Left renal cortex interstitium (tissue), 4 donors: ENCODE data around the gene ABLIM1. TPM values are rescaled to one million over a fixed set of nuclear protein-coding genes. Genes with fewer than 3 reads are reported as not detected.
A peak's percentile ranks its signal among the peaks of the same experiment; 100 is the strongest.

ENCODE experiments used
- DNase-seq, 4 donors: peaks; one replicate each; pipeline ENCODE4 v3.0.0-alpha.2; 2013; ENCODE audit warnings: low read depth in 4 of 4, low spot score in 2 of 4, missing footprints in 1 of 4
- polyA plus RNA-seq, 4 donors: library from polyadenylated mRNA; unstranded; fragments of 120-200 nt; gene quantifications; one replicate each; pipeline ENCODE4 v1.2.1, GENCODE V29; 2013; ENCODE audit not compliant: insufficient read length in 4 of 4

The ABLIM1 gene
- polyA plus RNA-seq, 4 donors = 85.7 to 118 (median 95.5) TPM

DNA sequence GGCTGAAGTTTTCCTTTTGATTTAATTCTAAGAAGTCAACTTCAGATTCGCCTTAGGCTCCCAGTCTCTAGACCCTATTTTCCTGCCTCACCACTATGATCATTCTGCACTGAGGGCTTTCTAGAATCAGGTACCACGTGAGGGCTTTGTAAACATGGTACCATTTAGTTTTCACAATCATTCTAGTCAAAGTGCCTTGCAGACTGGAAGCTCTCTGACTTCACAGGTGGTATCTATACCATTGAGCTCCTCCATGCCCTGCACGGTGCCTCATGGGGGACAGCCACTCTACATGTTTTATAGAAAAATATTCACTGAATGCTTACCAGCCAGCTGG, 106.5 kb downstream of the ABLIM1 start:
- DNase-seq = no peak

DNA sequence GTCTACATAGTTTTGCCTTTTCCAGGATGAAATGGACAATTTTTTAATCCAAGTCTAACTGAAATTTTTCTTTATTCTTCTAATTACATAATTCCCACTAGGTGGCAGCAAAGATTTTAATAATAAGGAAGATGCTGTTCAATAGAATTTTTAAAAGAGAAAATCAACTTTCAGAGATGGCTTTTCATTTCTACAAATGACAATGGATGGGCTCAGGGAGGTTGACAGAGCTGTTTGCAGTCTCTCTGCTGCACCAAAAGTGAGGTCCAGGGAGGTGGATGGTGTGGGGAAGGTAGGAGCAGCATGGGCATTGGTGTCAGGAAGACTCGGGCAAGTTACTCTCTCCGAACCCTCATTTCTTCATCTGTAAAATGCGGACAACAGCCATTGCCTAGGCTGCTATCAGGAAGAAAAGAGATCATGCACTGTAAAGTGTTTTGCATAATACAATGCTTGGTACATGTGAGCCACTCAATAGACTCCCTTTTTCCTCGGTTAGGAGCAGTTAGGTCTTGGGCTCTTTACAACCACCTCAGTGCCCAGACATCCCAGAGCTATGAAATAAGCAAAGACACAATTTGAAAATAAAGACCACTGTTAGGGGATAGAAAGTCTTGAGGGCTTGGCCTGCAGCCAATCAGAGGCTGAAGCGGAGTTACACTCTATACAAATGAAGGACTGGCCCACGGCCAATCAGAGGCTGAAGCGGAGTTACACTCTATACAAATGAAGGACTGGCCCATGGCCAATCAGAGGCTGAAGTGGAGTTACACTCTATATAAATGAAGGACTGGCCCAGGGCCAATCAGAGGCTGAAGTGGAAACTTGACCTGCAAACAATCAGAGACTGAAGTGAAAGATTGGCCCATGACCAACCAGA, 107.1 kb downstream of the ABLIM1 start:
- peak in 3 of 4 donors; percentile 24 to 29 (median 26) for DNase-seq

DNA sequence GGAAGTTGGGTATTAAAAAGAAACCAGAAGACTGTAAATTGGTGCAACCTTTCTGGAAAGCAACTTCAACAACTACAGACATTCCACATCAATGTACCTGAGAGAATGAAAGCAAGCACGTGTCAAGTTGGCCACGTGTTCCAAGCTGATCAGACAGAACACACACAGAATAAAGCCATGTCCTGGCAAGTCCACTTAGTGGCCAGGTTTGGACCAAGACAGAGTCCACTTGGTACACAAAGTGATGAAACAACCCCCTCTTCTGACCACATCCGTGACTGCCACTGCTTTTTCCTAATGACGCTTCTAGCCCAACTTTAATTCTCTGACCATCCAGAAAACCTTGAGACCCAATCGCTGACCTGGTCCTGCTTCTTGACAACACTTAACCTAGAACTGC, 109.4 kb downstream of the ABLIM1 start:
- no peak for DNase-seq

DNA sequence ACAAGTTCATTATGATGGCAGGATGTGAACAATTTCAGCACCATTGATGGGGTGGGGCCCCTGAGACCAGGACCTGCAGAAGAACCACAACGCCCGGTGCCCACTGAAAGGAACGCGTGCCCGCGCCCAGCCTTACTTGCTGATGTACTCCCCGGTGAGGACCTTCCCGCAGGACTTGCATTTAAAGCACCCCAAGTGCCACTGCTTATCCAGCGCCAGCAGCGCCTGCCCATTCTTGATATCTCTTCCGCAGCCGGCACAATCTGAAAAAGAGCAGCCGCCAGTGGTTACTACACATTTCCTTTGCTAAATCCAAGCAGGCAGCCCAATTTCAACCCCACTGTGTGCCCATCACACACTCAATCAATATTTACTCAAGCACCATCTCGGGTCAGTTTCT, 110.6 kb downstream of the ABLIM1 start:
- no peak for DNase-seq

DNA sequence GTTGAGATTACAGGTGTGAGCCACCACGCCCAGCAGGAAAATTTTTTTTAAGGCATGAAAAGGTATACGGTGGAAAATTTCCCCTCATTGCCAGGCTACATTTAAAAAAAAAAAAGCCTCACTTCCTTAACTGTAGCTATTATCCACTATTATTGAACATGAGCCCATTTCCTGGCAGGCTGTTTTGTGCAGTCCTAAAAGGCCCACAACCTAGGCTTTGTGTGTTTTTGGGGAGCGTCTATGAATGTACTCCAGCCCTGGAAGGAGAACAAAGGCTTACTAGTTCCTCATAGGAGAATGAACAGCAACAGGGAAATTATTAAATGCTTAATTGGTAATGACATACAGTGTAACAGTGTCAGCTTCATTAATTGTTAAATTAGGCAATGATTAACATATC, 111.0 kb downstream of the ABLIM1 start:
- no peak for DNase-seq

DNA sequence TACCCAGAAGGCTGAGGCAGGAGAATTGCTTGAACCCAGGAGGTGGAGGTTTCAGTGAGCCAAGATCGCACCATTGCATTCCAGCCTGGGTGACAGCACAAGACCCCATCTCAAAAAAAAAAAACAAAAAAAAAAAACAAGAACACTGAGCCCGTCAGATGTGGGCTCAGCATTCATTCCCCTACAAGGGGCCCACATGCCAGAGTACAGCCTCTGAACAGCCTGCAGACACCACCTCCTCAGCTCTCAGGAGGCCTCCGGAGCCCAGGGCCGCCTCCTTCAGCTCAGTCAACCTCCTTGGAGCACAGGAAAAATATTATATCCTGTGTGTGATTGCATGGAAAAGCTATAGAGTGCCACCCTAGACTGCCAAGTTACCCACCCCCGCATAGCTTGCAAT, 112.3 kb downstream of the ABLIM1 start:
- no peak for DNase-seq

DNA sequence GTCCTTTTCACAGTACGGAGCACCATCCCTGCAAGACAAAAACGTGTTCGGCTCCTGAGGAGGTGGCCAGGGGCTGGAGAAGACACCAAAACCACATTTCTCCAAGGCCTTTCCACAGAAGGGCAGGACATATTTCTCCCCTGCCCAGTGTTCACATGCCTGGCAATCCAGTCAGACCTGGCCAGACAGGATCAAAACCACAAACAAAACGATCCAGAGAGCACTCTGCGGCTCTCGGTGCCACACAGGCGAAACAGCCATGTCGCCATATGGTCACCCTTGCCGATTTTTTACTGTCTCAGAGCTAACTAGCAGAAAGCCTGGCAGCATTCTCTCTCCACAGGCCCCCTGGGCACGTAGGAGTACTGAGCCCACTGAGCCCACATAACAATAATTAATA, 113.0 kb downstream of the ABLIM1 start:
- no peak for DNase-seq

DNA sequence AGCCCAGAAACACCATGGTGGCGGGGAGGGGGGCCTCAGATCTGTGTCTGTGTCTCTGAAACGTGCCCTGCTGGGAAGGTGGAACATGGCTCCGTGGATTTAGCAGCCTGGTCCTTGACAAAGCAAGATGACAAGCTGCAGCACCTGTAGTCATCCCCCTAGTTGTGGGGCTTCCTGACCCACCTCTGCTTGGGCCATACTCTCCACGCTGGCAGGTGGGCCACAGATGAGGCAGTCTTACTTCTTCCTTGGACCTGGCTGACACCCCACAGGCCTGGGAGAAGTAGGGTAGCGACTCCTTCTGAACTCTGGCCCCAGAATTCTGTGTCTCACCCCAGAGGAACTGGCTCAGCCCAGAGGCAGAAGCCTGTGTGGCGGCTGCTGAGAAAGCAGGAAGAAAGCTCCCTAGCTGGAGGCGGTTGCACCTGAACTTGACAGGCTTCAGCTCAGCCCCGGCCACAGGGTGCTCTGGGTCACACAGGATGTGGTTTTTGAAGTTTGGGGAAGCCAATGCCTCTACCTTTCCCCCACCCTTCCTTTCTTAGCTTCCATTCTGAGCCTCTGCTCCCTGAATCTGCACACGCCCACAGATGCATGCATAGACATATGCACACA, 113.9 kb downstream of the ABLIM1 start:
- no peak for DNase-seq

DNA sequence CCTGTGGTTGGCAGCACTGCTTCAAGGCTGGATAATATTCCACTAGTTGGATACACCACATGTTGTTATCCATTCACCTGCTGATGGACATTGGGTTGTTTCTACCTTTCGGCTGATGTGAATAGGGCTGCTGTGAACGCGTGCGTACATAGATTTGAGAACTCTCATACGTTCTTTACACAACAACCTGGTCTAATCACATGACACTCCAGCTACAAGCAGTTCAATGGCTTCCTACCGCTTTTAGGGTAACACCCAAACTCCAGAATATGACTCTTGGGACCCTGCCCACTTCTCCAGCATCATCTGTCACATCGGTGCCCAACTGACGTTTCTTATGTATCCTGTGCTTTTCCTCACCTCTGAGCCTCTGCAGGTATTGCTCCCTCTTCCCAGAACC, 114.6 kb downstream of the ABLIM1 start:
- no peak for DNase-seq

DNA sequence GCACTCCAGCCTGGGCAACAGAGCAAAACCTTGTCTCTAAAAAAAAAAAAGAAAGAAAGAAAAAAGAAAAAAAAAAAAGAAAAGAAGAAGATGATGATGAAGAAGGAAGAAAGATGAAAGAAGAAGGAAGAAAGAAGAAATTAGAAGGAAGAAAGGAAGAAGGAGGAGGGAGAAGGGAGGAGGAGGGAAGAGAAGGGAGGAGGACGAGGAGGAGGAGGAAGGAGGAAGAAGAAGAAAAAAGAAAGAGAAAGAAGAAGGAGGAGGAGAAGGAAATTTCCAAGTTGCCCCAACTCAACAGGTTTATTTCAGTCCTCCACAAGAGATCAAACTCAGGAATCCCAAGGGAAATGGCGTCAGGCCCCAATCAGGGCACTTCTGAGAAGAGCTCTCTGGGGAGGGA, 115.7 kb downstream of the ABLIM1 start:
- DNase-seq = no peak

DNA sequence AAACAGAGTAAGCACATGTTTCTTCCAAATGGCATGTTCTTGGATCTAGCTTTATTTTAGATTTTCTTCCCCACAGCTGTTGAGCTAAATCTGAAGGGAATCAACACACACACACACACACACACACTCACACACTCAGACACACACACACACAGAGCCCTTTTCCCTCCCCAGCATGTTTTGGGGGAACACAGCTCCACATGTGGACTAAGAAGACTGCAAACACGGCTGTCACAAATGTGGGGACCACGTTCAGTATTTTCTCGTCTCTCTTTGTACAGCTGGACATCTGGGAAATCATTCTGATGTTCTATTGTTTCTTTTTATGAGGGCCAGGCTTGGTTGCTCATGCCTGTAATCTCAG, 116.3 kb downstream of the ABLIM1 start:
- no peak for DNase-seq

DNA sequence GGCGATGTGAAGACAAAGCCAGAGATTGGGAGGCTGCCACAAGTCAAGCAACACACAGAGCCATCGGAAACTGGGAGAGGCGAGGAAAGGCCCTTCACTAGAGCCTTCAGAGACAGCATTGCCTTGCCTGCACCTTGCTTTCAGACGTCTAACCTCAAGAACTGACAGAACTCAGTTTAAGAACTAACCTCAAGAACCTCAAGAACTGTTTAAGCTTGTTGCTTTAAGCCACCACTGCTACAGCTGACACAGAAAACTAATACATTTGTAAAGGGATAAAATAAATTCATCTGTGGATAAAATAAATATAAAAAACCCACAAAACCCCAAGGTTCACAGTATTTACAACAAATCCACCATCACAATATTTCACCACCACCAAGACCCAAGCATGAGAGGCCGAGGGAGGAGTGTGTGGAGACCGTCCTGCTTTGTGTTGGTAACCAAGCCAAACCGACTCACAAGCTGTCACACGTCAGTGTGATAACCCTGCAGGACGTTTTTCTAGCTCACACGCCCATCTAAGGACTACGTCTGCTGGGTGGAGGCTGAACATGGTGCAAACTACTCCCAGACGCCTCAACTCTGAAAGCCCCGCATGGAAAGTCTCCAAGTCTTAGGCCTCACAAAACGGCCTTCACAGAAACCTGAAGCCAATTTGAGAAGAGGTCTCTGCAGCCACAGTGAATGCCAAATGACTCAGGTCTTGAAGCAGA, 116.8 kb downstream of the ABLIM1 start:
- no peak for DNase-seq

DNA sequence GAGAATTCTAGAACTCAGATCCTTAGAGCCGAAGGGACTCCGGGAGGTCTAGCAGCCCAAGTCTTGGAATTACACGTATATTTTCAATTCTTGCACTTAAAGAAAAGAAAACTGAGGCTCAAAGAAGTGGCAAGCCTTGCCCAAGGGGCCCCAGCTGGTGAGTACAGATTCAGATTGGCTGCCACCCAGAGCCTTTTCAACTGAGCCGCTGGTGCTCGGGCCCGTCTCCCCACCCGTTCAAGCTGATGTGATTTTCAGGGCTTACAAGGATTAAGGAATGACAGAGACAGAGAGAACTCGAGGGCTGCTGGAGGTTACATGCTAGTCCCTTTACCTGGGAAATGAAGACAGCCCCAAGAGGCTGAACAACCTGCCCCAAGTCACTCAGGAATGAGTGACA, 117.8 kb downstream of the ABLIM1 start:
- DNase-seq = no peak

DNA sequence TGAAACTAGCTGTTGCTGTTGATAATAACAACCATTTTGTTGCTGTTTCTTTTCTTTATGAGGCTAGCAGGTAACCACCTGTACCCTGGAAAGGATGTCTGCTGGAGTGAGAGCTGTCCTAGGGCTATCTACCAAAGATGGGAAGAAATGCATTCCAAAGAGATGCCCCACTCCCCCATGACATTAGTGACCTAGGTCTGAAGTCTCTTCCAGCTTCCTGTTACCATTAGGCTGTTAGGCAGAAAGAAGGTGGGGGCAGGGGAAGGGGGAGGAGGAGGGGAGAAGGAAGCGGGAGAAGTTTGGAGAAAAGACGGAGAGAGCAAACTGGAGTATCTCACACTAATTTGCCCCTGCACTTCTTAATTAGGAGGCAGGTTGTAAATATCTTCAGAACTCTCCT, 118.5 kb downstream of the ABLIM1 start:
- DNase-seq = no peak

DNA sequence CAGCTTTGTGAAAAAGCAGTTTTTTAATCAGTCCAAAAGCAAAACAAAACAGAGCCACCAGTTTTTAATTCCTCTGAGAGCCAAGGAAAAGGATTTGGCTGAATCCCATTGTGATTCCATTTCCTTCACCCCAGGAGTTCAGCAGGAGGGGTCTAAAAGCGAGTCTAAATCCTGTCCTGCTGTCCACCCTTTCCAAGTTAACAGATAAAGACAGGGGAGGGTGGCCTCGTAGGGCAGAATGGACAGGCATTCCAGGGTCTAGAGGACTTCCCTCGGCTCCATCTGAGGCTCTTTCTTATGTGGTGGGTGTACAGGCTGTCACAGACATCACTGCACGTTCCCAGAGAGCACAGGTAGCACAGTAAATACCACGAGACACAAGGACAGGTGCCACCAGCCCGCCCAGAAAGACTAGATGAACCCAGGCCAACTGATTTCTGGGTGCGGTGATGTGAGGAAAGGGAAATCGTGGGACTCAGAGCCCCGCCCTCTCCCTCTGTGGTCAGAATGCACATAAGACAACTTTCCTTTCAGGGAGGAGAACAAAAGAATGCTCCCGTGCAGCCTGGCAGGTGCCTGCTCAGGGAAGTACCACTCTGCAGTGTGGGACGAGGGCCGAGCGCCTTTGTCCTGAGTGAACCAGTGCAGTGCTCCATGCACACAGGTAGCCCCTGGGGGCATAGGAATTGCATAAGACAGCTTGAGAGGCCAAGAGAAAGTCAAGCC, 119.7 kb downstream of the ABLIM1 start:
- DNase-seq = no peak

DNA sequence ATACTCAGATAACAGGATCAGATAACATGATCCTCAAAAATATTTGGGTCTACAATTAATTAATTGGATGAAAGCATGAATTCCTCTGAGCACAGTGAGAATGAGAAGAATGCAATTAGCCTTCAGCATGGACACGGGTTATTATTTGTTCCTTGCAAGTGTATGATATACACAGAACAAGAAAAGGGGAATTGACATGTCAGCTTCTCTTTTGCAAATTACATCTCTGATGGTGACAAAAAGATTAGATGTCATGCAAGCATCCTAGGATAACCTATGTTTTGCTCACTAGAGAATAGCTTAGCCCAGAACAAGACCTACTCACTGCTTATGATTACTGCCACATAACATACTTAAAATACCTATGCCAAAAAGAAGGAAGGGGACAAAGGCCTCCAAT, 120.3 kb downstream of the ABLIM1 start:
- no peak for DNase-seq

DNA sequence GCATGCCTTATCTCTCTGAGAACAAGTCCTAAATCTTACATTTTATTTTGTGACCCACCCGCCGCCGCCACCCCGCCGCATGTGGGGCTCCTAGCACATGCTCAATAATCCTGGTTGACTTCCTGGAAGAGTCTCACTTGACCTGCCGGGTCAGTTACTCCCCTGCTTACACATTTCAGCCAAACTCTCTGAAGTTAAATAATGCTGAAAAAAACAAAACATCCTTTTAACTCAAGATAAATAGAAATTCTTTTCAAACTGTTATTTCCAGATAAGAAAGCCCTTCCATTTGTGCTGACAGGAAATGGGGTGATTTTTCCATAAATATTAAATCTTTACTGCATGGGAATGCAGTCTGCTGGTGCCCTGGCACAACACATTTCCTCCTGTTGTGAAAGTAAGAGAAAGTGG, 123.5 kb downstream of the ABLIM1 start:
- no peak for DNase-seq

DNA sequence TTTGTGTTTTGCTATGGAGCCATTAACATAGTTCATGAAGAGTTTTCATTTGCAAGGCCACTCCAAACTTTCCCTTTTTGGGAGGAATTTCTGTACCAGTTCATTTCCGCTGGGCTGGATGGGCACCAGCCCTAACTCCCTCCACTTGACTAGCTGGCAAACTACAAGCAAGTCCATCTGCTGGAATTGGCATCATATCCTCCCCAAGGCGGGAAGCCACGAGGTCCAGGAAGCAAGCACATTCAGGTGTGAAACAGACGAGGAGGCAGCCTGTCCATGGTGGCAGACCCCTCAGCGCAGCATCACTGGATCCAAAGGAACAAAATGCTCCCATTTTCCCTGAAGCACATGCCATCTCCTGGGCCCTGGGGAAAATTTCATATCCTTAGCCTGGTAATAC, 125.8 kb downstream of the ABLIM1 start:
- DNase-seq = no peak

DNA sequence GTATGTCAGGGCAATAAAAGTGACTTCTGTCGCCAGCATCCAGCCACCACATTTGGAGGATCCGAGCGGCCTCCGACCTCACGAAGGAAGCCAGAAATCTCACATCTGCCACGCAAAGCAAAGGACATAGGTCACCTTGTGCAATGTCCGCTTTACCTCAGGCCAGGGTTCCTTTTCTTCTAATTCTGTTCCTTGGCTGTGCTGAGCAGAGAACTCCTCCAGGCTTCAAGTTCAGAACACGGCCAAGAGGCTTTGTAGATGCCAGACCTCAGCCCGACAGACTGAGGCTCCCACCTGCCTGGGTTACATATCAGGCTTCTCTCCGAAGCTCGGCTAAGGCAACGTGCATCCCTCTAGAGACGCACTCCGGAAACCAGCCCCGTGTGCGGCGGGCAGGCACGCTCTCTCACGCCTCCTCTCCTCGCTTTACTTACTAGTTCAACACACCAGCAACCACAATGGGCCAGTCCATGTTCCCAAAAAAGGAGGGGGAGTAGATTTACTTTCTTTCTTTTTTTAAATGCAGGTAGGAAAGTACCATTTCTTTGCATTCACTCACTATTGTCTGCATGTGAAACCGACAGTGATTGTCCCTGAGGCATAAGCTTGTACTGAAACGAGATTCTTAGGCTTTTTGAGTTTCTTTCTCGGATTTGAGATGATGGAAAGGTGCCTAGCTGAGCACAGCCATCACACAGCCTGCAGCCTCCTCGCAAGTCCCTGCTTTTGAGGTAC, 131.4 kb downstream of the ABLIM1 start:
- DNase-seq = peak; percentile 68 to 88 (median 79)

DNA sequence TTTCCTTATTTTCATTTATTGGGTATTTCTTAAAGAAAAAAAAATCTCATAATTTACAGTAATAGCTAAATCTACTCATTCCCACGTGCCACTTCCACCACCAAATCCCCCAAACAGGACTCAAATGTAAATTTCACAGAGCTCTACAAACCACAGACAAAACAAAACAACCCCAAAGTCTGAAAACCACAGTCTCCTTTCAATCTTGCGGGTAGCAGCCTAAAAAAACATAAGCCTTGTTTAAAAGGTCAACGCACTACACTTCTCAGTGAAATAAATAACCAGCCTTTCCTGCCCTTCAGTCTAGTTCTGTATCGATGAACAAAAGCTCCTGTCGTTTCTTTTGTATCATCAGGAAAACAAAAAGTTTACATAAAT, 132.0 kb downstream of the ABLIM1 start:
- peak in 1 of 4 donors; percentile 55 for DNase-seq
